GM21390 (cell line): ENCODE measurements around the gene ITIH3.

Experiments used
- ATAC-seq: cut with Tn5 transposase; IDR thresholded peaks from one replicate; pipeline ENCODE4 v1.9.1; 2021; ENCODE audit not compliant: unreplicated experiment

The ITIH3 gene

GRCh38 chr3:52779837-52780585, 14.6 kb upstream of the ITIH3 start:
- no peak for ATAC-seq

GRCh38 chr3:52781741-52782140, 12.9 kb upstream of the ITIH3 start:
- ATAC-seq, result no peak

GRCh38 chr3:52782412-52783210, 12.0 kb upstream of the ITIH3 start:
- ATAC-seq, result no peak

GRCh38 chr3:52783211-52783555, 11.4 kb upstream of the ITIH3 start:
- ATAC-seq, result no peak

- no peak for ATAC-seq
Observed at GRCh38 chr3:52784021-52784621, 10.5 kb upstream of the ITIH3 start.

GRCh38 chr3:52784931-52785590, 9.5 kb upstream of the ITIH3 start:
- no peak for ATAC-seq

GRCh38 chr3:52786330-52787215, 8.0 kb upstream of the ITIH3 start:
- ATAC-seq, result no peak

- ATAC-seq, result no peak
Observed at GRCh38 chr3:52787246-52787645, 7.3 kb upstream of the ITIH3 start.

- ATAC-seq, result no peak
Observed at GRCh38 chr3:52787672-52788625, 6.6 kb upstream of the ITIH3 start.

- ATAC-seq, result no peak
Observed at GRCh38 chr3:52788890-52789745, 5.5 kb upstream of the ITIH3 start.

- no peak for ATAC-seq
Observed at GRCh38 chr3:52789746-52790040, 4.9 kb upstream of the ITIH3 start.

GRCh38 chr3:52790337-52790736, 4.3 kb upstream of the ITIH3 start:
- ATAC-seq, result no peak

GRCh38 chr3:52790741-52791140, 3.9 kb upstream of the ITIH3 start:
- ATAC-seq, result no peak

- ATAC-seq, result no peak
Observed at GRCh38 chr3:52791366-52791765, 3.2 kb upstream of the ITIH3 start.

GRCh38 chr3:52791928-52792327, 2.7 kb upstream of the ITIH3 start:
- no peak for ATAC-seq

- no peak for ATAC-seq
Observed at GRCh38 chr3:52792413-52792812, 2.2 kb upstream of the ITIH3 start.

- ATAC-seq, result no peak
Observed at GRCh38 chr3:52792961-52793695, 1.5 kb upstream of the ITIH3 start.
